HK-2 (cell line): Measurements from ENCODE around the gene PGS1.

Source experiments
- DNase-seq: peaks from one replicate; pipeline ENCODE4 v3.0.0-alpha.2; 2018; ENCODE audit not compliant: unreplicated experiment

Gene PGS1

GRCh38 chr17:78427140-78427539, 48.7 kb downstream of the PGS1 start:
- DNase-seq, result no peak

- no peak for DNase-seq
Measured at GRCh38 chr17:78428025-78428575, 49.7 kb downstream of the PGS1 start.

GRCh38 chr17:78428836-78429617, 50.6 kb downstream of the PGS1 start:
- DNase-seq, result no peak

- no peak for DNase-seq
Measured at GRCh38 chr17:78429618-78429995, 51.2 kb downstream of the PGS1 start.

GRCh38 chr17:78430892-78431691, 52.6 kb downstream of the PGS1 start:
- DNase-seq, result no peak

GRCh38 chr17:78431692-78431958, 53.2 kb downstream of the PGS1 start:
- no peak for DNase-seq

- no peak for DNase-seq
Measured at GRCh38 chr17:78432226-78433012, 54.0 kb downstream of the PGS1 start.

- DNase-seq, result no peak
Measured at GRCh38 chr17:78433013-78433727, 54.7 kb downstream of the PGS1 start.

- no peak for DNase-seq
Measured at GRCh38 chr17:78433780-78434335, 55.4 kb downstream of the PGS1 start.

GRCh38 chr17:78434455-78435329, 56.2 kb downstream of the PGS1 start:
- DNase-seq, result no peak

GRCh38 chr17:78435330-78436005, 57.0 kb downstream of the PGS1 start:
- no peak for DNase-seq

GRCh38 chr17:78437508-78438169, 59.2 kb downstream of the PGS1 start:
- no peak for DNase-seq

- DNase-seq, result no peak
Measured at GRCh38 chr17:78438271-78438691, 59.8 kb downstream of the PGS1 start.

GRCh38 chr17:78438694-78439325, 60.4 kb downstream of the PGS1 start:
- DNase-seq, result no peak

- DNase-seq, result no peak
Measured at GRCh38 chr17:78441271-78441971, 63.0 kb downstream of the PGS1 start.

- no peak for DNase-seq
Measured at GRCh38 chr17:78442648-78443218, 64.3 kb downstream of the PGS1 start.

GRCh38 chr17:78444392-78444791, 65.9 kb downstream of the PGS1 start:
- DNase-seq, result no peak

- DNase-seq, result no peak
Measured at GRCh38 chr17:78446833-78447232, 68.4 kb downstream of the PGS1 start.
